ENCODE data around the gene GJD3.

Gene GJD3

DNA sequence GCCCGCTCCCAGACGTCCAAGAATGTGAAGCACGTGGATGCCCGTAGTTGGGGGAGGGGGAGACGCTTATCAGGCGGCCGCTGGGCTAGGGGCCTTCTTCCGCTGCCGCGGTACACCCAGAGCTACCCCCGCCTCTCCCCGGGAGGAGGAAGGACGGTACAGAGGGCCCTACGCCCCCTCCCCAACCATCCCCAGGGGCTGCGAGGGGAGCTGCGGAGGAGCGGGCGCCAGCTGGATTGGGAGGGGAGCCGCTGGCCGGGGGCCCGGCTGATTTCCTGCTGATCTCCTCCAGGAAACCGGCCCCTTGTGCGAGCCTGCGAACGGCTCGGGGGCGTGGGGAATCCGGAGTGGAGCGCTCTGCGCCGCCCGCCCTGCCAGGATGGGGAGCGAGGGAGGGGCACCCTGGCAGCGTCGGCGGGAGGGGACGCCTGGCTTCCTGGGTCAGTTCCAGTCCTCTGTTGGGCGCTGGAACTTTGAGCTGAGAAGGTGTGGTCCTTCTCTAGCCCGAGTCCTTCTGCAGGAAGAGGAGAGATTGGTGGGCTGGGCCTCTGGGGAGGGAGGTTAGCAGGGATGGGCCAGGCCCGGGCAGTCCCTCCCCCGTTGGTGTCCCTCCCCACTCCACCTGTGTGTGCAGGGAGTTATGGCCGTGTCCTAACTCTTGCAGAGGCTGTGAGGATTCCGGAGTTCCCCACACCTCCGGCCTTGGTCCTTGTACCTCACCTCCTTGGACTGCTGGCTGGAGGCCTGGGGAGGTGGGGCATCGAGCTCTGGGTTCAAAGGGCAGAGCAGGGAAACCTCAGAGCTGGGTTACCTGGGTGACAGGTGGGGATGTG is 19.2 kb downstream of the GJD3 start:
- no peaks in the 10 kb centered on the region for H3K9me3 ChIP-seq
- H3K4me1 ChIP-seq: peaks cover 0 to 86% (median 77%) of the 10 kb centered on the region in 4 donors
- H3K27me3 ChIP-seq: no peaks in the 10 kb centered on the region
- H3K4me3 ChIP-seq: peak overlapping the region; percentile 70 to 97
- TF ChIP-seq, protein P1, sequence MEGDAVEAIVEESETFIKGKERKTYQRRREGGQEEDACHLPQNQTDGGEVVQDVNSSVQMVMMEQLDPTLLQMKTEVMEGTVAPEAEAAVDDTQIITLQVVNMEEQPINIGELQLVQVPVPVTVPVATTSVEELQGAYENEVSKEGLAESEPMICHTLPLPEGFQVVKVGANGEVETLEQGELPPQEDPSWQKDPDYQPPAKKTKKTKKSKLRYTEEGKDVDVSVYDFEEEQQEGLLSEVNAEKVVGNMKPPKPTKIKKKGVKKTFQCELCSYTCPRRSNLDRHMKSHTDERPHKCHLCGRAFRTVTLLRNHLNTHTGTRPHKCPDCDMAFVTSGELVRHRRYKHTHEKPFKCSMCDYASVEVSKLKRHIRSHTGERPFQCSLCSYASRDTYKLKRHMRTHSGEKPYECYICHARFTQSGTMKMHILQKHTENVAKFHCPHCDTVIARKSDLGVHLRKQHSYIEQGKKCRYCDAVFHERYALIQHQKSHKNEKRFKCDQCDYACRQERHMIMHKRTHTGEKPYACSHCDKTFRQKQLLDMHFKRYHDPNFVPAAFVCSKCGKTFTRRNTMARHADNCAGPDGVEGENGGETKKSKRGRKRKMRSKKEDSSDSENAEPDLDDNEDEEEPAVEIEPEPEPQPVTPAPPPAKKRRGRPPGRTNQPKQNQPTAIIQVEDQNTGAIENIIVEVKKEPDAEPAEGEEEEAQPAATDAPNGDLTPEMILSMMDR (IDR thresholded peaks at IDR 0.05): no peak
- peak; percentile 60 to 90 for DNase-seq
- intact Hi-C loops (cut with DNase I; ENCODE audit: low total_unique reads): no loop called here
- H3K36me3 ChIP-seq: peaks cover 0 to 21% (median 18%) of the 10 kb centered on the region in 3 donors
- peak overlapping the region; percentile 96 for H3K27ac ChIP-seq

DNA sequence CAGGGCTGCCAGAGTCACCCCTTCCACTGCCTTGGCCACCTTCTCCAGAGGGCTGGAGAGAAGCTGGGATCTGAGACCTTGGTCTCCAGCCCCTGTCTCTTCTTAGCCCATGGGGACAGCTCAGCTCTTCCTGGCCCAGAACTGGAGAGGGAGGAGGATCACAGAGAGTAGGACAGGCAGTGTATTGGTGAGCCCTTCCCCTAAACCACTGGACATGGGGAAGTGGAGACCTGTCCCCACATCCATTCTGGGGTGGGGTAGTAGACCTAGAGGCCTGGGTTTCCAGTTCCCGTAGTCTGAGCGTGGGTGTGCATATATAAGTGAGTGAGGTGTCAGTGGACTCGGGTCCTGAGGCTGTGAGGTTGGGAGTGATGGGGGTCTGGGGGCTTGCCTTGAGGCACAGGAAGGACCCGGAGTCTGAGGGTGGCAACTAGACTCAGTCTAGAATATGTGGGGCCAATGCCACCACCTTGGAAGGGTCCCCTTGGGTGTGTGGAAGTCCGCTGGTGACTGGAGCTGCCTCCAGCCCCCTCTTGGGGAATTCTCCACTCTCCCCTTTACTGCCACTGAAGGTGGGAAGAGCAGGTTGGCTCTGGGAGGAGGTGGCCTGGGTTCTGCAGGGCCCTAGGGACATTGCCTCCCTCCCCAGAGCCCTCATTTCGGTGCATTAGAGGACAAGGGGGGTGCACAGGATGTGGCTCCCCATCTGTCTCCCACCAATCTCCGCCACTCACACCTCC is 19.9 kb downstream of the GJD3 start:
- no peak for DNase-seq
- TF ChIP-seq, protein P1 (IDR thresholded peaks at IDR 0.05): no peak
- peaks cover 0 to 13% (median 10%) of the 10 kb centered on the region in 3 donors for H3K36me3 ChIP-seq
- H3K4me3 ChIP-seq: peak overlapping the region; percentile 70 to 97
- intact Hi-C loops (cut with DNase I; ENCODE audit: low total_unique reads): no loop called here
- H3K4me1 ChIP-seq: peaks cover 0 to 86% (median 73%) of the 10 kb centered on the region in 4 donors
- peak overlapping the region; percentile 96 for H3K27ac ChIP-seq
- H3K9me3 ChIP-seq: no peaks in the 10 kb centered on the region
- no peaks in the 10 kb centered on the region for H3K27me3 ChIP-seq

DNA sequence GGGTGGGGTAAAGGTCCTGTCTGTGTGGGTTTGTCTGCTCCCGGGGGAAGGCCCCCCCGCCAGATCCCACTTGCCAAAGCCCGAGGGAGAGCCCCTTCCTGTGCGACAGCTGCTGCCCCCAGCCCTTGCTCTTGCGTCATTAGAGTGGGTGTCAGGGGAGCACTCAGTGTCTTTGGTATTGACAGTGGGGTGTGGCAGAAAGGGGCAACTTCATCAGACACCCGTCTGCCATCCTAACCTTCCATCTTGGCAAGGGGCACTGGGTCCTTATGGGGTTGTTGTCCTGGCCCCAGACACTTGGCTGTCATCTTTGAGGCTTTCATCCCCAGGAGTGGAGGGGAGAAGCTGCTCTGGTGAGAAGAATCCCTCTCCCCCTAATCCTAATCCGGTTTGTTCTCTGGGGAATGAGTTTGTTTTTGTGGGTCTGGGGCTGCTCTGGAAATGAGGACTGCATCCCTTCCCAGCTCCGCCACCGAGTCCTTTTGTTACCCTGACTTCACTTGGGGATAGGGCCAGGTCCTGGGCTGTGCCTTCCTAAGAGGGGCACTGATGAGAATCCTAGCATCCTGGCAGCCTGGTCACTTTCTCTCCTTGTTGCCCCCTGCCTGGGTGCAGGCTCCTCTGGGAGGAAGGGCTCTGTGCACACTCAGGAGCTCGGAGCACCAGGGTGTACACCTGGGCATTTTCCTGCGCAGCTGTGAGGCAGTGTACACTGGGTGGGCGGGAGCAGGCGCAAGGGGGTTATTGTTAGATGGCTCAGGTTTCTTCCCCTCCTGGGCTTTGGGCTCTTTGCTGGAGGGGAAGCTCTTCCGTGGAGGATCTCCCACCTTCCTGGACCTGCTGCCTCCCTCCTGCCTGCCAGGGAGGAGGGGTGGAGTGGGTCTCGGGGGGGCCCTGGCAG is 21.1 kb downstream of the GJD3 start:
- no peaks in the 10 kb centered on the region for H3K27me3 ChIP-seq
- H3K4me3 ChIP-seq: peak overlapping the region; percentile 70 to 97
- H3K27ac ChIP-seq: peak overlapping the region; percentile 96
- H3K4me1 ChIP-seq: peaks cover 0 to 82% (median 67%) of the 10 kb centered on the region in 4 donors
- H3K9me3 ChIP-seq: no peaks in the 10 kb centered on the region
- no peak for DNase-seq
- intact Hi-C loops (cut with DNase I; ENCODE audit: low total_unique reads): no loop called here
- H3K36me3 ChIP-seq: peaks cover 0 to 2% (median 0%) of the 10 kb centered on the region in 3 donors
- TF ChIP-seq, protein P1 (IDR thresholded peaks at IDR 0.05): no peak

DNA sequence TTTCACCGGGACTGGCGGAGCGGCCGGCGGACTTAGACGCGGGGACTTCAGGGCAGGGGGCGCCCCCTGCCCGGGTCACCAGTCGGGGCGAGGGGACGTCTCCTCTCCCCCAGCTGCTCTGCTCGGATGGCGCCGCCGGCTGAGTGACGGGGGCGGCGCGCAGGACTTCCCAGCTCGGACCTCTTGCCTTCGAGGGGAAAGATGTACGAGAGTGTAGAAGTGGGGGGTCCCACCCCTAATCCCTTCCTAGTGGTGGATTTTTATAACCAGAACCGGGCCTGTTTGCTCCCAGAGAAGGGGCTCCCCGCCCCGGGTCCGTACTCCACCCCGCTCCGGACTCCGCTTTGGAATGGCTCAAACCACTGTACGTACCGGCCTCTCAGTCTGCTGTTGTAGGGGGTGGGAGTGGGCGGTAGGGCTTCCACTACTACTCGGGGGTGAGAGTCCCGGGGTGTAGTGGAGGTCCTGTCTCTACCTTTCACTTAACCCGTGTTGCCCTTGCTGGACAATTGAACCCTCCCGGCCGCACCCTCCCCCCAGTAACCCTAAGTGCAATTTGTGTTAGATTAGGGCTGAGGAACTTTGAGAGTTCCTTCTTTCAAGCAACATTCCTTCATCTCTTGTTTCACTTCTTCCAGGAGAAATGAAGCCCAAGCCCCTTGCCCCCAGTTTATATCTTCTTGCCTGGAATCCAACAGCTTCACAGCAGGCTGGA is 21.9 kb downstream of the GJD3 start:
- Histone ChIP-seq H3K4me1 (peaks cover 0 to 81% (median 65%) of the 10 kb centered on the region in 4 donors), H3K9me3 (no peaks in the 10 kb centered on the region), H3K27ac (peak overlapping the region; percentile 96), H3K4me3 (peak overlapping the region; percentile 70 to 97), H3K36me3 (no peaks in the 10 kb centered on the region), H3K27me3 (no peaks in the 10 kb centered on the region)
- intact Hi-C loops (cut with DNase I; ENCODE audit: low total_unique reads): no loop called here
- no peak for DNase-seq
- TF ChIP-seq, protein P1 (IDR thresholded peaks at IDR 0.05): no peak
